Left renal pelvis (tissue), 4 donors: ENCODE data around the gene PADI6. TPM values are rescaled to one million over a fixed set of nuclear protein-coding genes. Genes with fewer than 3 reads are reported as not detected.

Experiments used
- DNase-seq, 4 donors: peaks; one replicate each; pipeline ENCODE4 v3.0.0-alpha.2; 2013; ENCODE audit warnings: low read depth in 4 of 4, low spot score in 3 of 4
- polyA plus RNA-seq, 4 donors: library from polyadenylated mRNA; unstranded; fragments of 120-200 nt; gene quantifications; one replicate each; pipeline ENCODE4 v1.2.1, GENCODE V29; 2013; ENCODE audit not compliant: insufficient read length in 4 of 4

PADI6 gene
- polyA plus RNA-seq, 4 donors, result not detected

DNA sequence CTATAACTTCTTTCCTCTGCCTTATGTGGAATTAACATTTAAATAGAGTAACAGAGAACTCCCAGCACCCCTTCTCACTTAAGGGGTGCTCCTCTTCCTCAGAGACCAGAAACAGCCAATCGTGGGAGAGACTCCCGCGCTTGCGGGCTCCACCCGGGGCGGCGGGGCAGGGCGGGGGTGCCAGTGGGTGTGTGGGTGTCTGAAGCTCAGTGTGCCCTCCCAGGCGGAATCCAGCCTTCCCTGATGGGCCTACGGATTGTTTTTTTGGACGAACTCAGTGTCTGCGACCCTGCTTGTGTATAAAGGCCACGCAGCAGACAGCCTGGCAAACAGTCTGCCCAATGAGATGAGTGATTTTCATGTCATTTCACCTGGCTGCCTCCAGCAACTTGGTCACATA lies 61.3 kb downstream of the PADI6 start:
- no peak for DNase-seq

DNA sequence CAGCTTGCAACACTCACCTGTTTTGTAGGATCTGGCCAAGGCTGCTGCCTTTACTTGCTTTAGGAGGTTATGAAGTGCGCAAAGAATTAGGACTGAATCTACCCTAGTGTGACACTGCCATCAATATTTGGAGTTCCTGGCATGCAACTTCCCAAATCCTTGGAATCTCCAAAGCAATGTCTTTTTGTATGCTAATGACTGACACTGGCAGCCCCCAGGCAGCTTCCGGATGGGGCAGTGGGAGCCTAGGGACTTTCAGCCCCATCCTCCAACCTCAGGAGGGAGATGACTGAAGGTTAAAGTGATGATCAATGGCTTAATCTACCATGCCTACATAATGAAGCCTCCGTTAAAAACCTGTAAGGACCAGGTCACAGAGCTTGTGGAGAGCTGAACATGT lies 62.0 kb downstream of the PADI6 start:
- no peak for DNase-seq

GRCh38 chr1:17434601-17435000 lies 62.6 kb downstream of the PADI6 start:
- no peak for DNase-seq

DNA sequence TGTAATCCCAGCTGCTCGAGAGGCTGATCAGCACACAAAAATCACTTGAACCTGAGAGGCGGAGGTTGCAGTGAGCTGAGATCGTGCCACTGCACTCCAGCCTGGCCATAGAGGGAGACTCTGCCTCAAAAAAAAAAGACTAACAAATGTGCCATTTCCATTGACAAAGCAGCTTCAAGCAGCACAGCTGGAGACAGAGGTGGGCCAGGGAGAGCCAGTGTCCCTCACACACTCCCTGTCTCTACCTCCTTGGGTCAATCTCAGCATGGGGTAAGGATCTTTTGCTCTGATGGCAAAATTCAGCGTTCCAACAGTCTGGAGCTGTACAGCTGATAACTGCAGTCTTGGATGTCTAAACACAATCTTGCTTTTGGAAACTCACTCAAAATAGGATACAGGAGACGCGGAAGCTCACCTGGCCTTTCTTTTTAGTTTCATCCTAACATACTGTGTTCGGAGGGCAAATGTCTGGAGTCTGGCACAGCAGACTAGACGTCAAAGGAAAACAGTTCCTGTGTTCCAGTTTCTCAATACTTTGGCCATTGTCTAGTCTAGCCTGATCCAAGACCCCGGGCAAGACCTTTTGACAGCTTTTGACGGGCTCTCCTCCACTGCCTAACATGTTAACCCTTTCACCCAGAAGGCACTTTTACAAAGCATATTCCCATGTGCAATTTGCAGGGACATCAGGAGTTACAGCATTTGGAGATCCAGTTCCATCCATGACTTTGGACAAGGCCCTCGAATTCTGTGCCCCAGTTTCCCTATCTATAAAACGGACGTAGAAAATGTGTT lies 64.6 kb downstream of the PADI6 start:
- DNase-seq, result no peak

DNA sequence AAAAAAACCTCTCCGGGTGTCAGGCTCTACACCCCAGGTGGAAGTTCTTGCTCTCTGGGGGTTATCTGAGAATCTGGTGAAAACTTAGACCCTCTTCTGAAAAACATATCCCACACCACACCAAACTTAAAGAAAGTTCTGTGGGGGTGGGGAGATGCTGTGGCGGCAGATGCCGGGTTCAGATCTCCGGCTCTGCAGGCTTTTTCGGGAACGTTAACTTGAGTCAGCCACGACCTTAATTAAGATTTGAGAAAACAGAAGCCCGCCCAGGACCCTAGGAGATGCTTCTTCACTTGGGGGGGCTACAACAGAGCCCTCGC lies 65.2 kb downstream of the PADI6 start:
- no peak for DNase-seq

- no peak for DNase-seq
These were observed 65.8 kb downstream of the PADI6 start for GRCh38 chr1:17437580-17438317.

- DNase-seq, result no peak
These were observed 66.6 kb downstream of the PADI6 start for GRCh38 chr1:17438318-17439249.

GRCh38 chr1:17439250-17440073 lies 67.5 kb downstream of the PADI6 start, which contains the start of gene RCC2:
Gene RCC2 (minus strand): TSS chr1:17439677. CDS start chr1:17438514, 1,163 bp downstream.
- no peak for DNase-seq

DNA sequence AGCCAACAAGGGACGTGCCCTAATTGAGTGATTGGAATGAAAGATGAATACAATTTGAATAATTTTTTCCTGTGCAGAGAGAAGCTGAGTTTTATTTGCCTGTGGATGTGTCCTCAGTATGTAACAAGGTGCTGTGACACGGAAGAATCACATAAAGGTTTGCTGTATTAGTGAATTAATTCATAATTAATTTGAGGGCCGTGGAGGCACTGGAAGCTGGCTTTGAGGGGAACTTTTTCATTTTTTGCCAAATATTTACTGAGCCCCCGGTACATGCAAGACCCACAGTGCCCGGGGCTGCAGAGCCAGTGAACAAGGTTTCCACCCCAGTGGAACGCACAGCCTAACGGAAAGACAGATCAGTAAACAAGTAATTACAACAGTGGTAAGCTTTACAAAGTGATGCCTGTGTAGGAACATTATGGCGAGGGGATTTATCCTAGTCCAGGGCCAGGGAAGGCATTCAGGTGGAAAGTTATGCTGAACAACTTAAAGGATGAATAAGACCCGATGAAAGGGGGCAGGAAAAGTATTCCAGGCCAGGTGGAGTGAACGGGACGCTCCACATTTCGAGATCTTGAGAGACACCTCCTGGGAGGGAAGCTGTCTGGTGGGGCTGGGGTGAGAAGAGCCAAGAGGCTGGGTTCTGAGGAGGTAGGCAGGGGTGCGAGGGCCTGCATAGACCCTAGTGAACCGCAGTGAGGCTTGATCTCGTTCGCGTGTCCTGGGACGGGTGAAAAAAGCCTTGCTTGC lies 68.3 kb downstream of the PADI6 start:
- no peak for DNase-seq

DNA sequence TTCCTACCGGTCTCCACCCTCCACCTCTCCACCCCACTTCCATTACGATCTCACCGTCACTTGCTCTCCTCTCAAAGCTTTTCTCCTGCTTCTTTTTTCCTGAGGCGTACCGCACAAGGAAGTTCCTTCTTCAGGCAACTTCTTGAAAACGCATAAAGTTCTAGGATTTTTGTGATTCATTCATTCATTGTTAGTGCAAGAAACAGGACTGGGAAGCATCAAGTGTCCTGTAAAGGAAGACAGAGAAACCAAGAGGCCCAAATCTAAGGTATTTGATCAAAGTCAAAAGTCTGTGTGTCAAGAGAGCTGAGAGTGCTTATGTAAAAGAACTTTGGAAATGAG lies 68.8 kb downstream of the PADI6 start:
- DNase-seq, result no peak

DNA sequence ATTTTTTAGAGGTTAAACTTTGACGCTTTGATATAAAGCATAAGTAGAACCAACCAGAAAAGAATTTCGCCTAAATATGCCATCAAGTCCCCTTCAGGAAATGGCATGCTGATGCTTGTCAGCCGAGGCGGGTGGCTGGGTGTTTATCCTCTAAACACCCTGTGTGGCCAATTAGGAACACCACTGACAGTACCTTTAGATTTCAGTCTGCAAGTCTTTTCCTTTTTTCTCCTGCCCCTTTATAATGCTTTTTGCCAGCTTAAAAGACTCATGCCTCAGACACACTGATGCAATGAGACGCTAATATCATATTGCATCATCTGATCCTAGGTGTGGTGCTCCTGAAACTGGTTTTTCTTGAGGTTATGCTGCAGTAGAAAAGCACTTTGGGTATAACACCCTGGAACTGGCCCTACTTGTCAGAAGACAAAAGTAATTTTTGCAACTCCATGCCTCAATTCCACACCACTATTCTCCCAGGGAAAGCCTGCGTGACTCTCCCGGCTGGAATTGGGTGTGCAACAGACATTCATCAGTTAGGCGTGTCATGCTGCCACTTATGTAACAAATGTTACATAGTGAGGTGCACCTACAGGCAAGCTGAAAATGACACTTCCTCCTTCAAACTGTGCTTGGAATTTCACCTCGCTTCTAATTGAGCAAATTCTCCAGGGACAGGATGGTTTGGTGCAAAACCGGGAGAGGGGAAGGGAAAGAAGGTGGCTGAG lies 69.4 kb downstream of the PADI6 start:
- no peak for DNase-seq

GRCh38 chr1:17441993-17442357 lies 70.0 kb downstream of the PADI6 start:
- DNase-seq, result no peak

GRCh38 chr1:17442841-17443240 lies 70.8 kb downstream of the PADI6 start:
- DNase-seq, result no peak

DNA sequence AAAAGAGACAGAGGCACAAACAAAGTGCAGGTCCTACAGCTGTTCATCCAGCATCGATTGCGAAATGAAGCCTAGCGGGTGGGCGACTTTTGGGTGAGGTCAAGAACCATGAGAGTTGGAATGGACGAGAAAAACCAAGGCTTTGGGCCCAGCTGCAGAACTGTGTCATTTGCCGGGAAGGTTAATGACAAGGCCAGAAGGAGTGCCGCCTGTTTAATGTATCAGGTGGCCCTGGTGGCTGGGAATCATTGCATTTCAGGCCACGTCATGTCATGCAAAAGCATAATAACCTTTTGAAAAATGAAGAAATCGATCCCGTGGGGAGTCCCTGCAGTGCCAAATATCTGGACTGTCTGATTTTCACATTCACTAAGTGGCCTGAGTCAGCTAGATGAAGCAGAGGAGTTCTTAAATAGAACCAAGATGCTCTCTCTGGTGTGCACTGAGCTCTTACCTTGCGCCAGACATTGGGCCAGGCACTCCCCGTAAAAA lies 75.6 kb downstream of the PADI6 start:
- DNase-seq, result no peak

Other genes starting within 250 kb of the PADI6 start
- under 1 TPM in 1 of 4 donors, not detected in 3; 0.14 TPM for gene PADI1, start 167.1 kb upstream of the PADI6 start, polyA plus RNA-seq
- gene PADI3, start 123.1 kb upstream of the PADI6 start, polyA plus RNA-seq, result under 1 TPM in 3 of 4 donors, not detected in 1; 0.06 to 0.23 (median 0.09) TPM
- gene PADI4, start 64.0 kb upstream of the PADI6 start, polyA plus RNA-seq, result 1 to 10 TPM in 1 of 4 donors, under 1 TPM in 3; 0.39 to 1.4 (median 0.66) TPM
- 100 to 1,000 TPM in 1 of 4 donors, 10 to 100 TPM in 3; 50.7 to 103 (median 98.3) TPM for gene RCC2, start 67.5 kb downstream of the PADI6 start, polyA plus RNA-seq
- gene ARHGEF10L, start 167.5 kb downstream of the PADI6 start, polyA plus RNA-seq, result 10 to 100 TPM; 15.4 to 62.3 (median 36.9) TPM